GM19438 (cell line): ENCODE measurements around the gene TRIO.

ENCODE experiments used
- ATAC-seq: cut with Tn5 transposase; IDR thresholded peaks from one replicate; pipeline ENCODE4 v1.9.1; 2021; ENCODE audit warnings: low read depth; ENCODE audit not compliant: unreplicated experiment

TRIO gene

DNA sequence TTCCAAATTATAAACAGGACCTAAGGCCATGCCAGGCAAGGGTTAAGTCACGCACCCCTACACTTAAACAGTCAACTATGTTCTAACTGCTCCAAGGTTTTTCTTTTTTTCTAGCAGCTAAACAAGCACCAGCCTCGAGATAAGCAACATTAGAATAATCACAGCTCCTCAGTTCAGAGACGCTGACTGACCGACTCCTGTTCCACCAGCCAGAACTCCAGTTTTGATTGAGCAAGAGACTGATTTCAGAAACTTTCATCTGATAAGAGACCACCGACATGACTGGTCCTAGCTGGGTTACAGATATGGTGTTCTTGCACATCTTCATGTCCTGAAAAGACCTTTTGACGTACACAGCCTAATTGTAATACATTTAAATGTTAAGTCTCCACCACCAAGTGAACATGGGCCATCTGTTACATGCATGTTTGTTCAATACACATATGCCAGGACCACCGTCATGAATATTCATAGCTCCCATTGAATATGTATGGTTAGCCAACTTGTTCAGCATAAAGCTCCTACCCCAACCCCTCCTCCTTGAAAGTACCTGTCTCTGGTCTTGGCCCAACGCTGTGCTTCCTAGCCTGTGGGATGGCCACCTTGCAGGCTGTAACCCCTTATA lies 414.8 kb downstream of the TRIO start:
- no peak for ATAC-seq
